HG03565 (cell line): ENCODE data around the gene RPL5.
"Not testable (repeated sequence)": the region's sequence is repeated elsewhere in the genome, so short reads cannot be mapped to it uniquely, and the experiment has no call there.

Experiments
- ATAC-seq: cut with Tn5 transposase; IDR thresholded peaks from one replicate; pipeline ENCODE4 v1.9.1; 2021; ENCODE audit warnings: mild to moderate bottlenecking, moderate library complexity; ENCODE audit not compliant: unreplicated experiment

RPL5 gene

DNA sequence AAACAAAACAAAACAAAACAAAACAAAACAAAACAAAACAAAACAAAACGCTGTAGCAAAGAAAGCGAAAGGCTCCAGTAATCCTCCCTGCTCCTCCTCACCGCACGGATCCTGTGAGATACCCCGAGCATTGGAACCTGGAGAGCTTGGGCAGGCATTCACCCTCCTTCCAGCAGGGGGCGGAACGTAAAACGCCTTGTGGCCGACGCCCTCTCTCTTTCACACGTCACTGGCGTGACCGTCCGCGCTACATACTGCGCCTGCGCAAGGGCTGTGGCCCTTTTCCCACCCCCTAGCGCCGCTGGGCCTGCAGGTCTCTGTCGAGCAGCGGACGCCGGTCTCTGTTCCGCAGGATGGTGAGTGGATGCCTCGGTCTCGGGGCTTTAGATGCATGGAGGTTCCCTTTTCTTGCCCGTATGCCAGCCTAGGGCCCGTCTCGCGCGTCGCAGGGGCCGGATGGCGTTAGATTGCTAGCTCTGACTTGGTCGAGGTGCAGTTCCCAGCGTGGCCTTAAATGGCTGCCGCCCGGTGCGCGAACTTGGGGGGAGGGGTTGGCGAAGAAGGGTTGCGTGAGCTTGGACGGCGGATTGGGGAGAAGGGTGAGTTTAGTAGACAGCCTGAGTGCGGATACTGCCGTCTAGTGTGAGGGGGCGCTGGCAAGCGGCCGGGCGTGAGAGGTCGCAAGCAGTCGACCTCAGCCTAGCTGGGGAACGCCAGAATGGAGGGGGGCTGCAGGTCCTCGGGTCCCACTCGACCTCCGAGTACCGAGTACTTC is at the start of gene RPL5:
Gene RPL5, plus strand, starts transcription at position 279 of the 775 bp plus-strand sequence. Its CDS starts 75 bp downstream, at position 354.
- peak; percentile 94 for ATAC-seq

DNA sequence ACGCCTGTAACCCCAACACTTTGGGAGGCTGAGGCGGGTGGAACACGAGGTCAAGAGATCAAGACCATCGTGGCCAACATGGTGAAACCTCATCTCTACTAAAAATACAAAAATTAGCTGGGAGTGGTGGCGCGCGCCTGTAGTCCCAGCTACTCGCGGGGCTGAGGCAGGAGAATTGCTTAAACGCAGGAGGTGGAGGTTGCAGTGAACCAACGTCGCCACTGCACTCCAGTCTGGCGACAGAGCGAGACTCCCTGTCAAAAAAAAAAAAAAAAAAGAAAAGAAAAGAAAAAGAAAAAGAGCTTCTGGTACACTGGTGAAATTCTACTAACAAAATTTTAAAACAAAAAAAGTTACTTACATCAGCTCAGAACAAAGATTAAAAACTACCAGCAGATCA is 48.3 kb upstream of the RPL5 start:
- ATAC-seq, result not testable (repeated sequence)

GRCh38 chr1:92784021-92784638 is 47.7 kb upstream of the RPL5 start:
- ATAC-seq, result no peak

DNA sequence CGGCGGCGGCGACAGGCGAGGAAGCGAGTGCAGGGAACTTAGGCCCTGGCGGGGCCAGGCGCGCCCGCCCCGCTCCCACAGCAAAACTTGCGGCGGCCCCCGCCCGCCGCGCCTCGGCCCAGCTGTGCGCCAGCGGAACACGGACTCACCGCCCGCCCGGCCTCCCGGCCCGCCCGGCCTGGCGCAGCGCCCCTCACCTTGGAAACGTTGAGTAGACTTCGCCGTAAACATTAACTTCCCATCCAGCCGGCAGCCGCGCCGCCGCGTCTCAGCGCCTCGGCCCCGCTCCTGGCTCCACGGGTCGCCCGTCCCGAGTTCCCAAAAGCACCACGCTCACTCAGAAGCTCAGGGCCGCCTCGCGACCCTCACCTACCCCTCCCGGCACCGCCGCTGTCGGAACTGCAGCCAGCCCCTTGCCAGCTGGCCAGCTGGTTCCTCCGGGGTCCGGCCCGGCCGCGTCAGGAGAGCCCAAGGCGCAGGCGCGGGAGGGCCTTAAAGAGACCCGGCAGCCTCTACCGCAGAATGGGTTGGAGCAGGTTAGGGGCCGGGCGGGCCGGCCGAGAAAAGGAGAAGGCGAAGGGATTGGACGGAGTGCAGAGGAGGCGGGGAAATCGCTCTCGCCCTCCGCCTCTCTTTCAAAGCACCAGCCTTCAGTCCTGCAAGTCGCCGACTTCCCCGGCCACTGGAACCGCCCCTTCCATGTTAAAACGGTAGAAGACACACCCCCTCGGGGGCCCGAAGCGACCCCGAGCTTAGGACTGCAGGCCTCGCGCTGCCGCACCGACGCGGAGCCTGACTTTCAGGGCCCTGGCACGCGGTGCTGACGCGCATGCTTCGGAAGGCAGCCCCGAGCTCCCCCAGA is 47.0 kb upstream of the RPL5 start, which contains the start of gene EVI5:
Gene EVI5, minus strand, starts transcription at position 470 of the 862 bp plus-strand sequence. CDS start 48,562 bp downstream, outside the sequence.
- peak; percentile 89 for ATAC-seq

DNA sequence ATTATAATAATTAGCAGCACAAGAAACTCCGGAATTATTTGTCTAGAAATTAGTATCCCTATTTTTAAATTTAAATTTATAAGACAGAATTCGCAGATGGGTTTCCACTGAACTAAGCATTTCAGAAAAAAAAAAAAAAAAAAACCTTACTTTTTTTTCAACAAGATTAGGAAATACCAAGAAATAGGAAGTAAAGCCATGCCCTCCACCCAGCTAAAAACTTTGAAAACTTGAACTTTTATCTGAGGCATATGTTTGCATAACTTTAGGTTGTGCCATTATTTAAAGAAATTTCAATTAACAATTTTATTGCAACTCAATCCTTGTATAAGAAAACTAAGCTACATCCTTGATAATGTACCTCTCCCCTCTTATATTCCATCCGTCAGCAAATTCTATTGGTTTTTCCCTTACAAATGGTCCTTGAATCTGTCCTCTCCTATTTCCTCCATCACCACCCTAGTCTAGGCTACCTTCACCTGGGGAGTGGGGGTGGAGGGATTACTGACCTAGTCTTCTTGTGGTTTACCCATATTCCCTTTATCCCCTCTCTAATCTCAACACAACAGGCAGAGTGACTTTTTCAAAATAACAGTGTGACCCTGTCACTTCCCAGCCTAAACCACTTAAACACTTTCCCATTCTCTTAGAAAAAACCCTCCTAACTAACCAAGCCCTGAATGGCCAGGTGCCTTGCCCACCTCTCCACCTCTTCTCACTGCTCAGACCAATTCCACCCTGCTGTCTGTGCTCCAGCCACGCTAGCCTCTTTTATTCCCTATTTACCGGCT is 45.5 kb upstream of the RPL5 start:
- ATAC-seq, result no peak

DNA sequence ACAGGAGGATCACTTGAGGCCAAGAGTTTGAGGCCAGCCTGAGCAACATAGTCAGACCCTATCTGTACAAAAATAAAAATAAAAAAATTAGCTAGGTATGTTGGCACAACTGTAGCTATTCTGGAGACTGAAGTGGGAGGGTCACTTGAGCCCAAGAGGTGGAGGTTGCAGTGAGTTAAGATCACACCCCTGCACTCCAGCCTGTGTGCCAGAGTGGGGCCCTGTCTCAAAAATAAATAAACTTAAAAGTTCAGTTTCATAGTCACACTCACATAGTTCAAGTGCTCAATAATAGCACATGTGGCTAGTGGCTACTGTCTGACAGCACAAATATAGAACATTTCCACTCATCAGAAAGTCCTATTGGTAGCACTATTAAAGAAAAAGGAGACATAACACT is 41.8 kb upstream of the RPL5 start:
- no peak for ATAC-seq

DNA sequence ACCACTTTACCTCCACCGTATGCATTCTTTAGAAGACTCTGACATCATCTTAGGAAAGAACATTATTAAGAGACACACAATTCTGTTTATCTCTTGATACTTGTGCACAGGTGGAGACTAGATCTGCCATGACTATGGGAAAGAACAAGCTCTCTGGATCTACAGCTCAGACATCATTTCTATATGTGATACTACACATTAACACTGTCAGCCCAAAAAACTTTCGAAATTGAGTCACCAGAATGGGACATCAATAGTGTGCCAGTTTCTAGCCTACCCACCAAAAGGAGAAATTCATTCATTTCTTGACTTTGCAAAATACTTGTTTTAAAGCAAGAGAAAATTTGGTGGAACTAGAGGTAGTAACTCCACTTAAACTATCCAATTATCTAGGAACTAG is 41.0 kb upstream of the RPL5 start:
- ATAC-seq, result no peak

DNA sequence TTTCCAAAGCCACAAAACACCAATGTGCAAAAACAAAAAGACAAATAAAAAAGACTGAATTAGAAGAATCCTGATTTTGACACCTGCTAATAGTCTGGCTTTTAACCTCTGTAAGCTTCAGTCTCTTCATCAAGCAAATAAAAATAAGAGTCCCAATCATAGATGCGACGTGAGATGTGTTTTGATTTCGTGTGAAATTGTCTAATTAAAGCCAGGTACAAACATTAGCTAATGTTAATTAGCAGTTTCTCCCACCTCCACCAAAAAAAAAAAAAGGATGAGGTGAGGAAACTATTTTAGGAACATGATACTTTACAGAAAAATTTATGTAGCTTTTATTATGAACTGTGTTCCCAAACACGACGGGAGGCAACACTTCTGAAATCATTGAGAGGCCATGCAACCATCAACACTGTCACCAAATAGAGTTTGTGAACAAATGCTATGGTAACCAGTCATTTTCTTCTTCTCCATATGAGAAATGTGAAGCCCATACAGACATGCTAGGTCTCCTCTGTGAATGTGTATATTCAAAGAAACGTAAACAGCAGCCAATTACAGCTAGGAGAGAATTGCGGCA is 40.3 kb upstream of the RPL5 start:
- no peak for ATAC-seq

DNA sequence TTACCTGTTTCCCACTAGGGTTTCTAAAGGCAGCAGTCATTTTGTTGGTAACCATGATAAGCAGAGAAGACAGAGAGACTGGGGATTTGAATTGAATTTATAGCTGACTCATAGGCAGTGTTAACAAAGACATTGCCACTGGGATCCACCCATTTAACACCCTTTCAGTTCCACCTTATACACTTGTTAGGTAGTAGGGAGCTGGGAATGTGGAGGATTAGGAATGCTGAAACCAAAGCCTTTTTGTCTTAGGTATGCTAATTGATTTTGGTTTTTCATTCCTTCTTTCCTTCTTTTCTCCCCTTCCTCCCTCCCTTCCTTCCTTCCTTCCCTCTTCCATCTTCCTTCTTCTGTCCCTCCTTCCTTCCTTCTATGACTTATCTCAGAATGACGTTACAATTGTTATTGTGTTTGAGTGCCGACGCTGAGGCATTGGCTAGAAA is 39.5 kb upstream of the RPL5 start:
- ATAC-seq, result no peak

DNA sequence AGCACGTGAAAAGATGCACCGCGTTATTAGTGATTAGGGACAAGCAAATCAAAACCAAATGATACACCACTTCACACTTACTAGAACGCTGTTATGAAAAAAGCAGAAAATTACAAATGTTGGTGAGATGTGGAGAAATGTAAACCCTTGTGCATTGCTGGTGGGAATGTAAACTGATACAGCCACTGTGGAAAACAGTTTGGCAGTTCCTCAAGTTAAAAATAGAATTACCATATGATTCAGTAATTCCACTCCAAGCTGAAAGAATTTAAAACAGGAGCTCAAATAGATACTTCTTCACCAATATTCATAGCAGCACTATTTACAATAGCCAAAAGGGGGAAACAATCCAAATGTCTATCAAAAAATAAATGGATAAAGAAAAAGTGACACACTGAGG is 36.7 kb upstream of the RPL5 start:
- no peak for ATAC-seq

- no peak for ATAC-seq
Measured at GRCh38 chr1:92797297-92797696, 34.5 kb upstream of the RPL5 start.

- ATAC-seq, result no peak
Measured at GRCh38 chr1:92797961-92798360, 33.9 kb upstream of the RPL5 start.

- ATAC-seq, result no peak
Measured at GRCh38 chr1:92803140-92803887, 28.5 kb upstream of the RPL5 start.

- ATAC-seq, result no peak
Measured at GRCh38 chr1:92804721-92805201, 27.1 kb upstream of the RPL5 start.

GRCh38 chr1:92805216-92805615 is 26.6 kb upstream of the RPL5 start:
- no peak for ATAC-seq

DNA sequence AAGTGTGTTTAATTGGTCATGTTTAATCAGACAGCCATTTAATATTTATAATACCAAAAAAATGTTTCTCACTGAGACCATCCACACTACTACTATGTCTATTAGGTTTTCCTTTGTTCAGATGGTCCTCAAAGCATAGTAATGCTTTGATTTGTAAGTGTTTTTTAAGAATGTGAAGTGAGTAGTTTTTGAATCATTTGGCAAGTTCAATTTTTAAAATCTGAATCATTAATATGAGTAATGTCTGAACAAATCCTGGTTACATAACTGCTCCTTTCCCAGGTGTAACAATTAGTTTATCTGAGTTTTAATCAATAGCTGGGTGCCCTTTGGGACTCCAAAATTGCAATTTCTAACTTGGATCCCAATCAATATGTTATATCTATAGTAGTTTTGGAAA is 23.5 kb upstream of the RPL5 start:
- no peak for ATAC-seq

GRCh38 chr1:92816732-92817131 is 15.1 kb upstream of the RPL5 start:
- ATAC-seq, result no peak

DNA sequence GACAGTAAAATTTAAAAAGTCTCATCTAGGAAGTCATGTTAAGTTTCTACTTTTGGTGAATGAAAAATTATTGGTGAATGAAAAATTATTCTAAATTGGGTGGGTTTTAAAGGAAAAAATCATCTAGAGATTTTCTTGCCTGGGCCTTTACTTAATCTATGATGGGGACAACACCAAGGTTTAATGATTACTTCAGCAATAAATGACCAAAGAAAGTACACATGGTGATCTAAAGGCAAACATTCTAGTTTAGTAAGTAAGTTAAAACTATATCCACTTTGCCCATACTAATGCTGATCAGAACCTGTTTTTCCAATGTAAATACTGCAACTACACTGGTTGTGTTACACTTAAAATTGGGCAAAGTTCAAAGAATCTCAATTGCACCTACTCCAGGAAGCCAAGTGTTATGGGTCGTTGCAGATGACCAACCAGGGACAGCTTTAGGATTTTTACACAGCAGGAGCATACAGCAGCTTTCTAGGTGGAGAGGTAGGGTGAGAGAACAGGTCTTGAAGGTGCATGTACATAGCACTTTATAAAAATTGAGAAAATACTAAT is 14.6 kb upstream of the RPL5 start:
- no peak for ATAC-seq
